ENCODE results near the gene LHFPL4. TPM values are rescaled to one million over a fixed set of nuclear protein-coding genes. Genes with fewer than 3 reads are reported as not detected.
A peak's percentile ranks its signal among the peaks of the same experiment; 100 is the strongest.

Gene LHFPL4
- total and polyA plus RNA-seq, 2 of the 13 experiments (the other 11 are each of a cell fraction or from before 2014, with no cell fraction given), result 0.02 to 0.03 TPM

DNA sequence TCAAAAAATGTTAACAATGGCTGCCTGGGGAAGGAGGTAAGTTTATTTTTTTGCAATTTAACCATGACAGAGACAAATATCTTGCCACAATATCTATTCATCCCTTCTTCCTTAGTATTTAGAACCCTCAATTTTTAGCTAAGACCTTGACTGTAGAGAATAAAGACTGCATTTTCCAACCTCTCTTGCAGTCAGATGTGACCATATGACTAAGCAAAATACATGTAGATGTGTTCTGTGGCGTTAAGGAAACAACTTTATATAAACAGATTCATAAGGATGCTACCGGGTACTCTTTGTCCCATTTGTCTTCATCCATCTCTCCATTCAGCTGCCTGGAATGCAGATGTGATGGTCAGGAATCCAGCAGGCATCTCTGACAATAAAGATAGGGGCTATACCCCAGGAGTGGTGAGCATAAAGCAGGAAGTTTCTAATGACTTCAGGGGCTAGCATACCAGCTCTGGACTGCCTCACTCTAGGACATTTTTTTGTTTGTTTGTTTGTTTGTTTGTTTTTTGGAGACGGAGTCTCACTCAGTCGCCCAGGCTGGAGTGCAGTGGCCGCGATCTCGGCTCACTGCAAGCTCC lies 41.1 kb downstream of the LHFPL4 start:
- Histone ChIP-seq H2AFZ (ENCODE audit: low read length) (no peak overlapping the region), H3K9me3 (ENCODE audit: low read length) (no peaks in the 10 kb centered on the region), H3K36me3 (replicated peaks in 1 of 2; ENCODE audit: control insufficient read depth in 1 of 2, insufficient read depth in 2 of 2, low read length in 2 of 2) (no peaks in the 10 kb centered on the region), H4K20me1 (ENCODE audit: insufficient read depth, low read length) (no peaks in the 10 kb centered on the region), H3K9ac (ENCODE audit: insufficient read depth, low read depth, low read length) (no peak overlapping the region), H3K27me3 (ENCODE audit: control insufficient read depth in 1 of 2, insufficient read depth in 2 of 2, low read length in 2 of 2) (peaks cover 0 to 20% of the 10 kb centered on the region in 2 experiments; a peak in 3 of 5 replicates), H3K4me1 (ENCODE audit: insufficient read depth, low read length) (no peaks in the 10 kb centered on the region), H3K4me3 (replicated peaks in 1 of 3; ENCODE audit: insufficient read depth in 1 of 3, low read depth in 2 of 3, low read length in 3 of 3) (no peak overlapping the region), H3K79me2 (ENCODE audit: insufficient read depth, low read length) (no peaks in the 10 kb centered on the region), H3K4me2 (ENCODE audit: low read depth, low read length) (no peak overlapping the region), H3K27ac (ENCODE audit: extremely low read length, insufficient read depth, low read length) (no peak overlapping the region)
- POLR2A ChIA-PET, result no interaction called here
- CTCF ChIA-PET (ENCODE audit: low intra/inter-chr PET ratio, low total read pairs), result no interaction called here
- no peak for DNase-seq (ENCODE audit: low spot score)
- intact Hi-C loops (cut with micrococcal nuclease; ENCODE audit: unreplicated experiment), result no loop called here
- no TSS peak for BruUV-seq (replicated peaks)
- in situ Hi-C loops (cut with HindIII; ENCODE audit: extremely low pct_ligation_motif_present, low pct_unique_long_range_greater_than_20kb), result no loop called here
- TF ChIP-seq ATAD3A (CRISPR knock-in tag; IDR thresholded peaks at IDR 0.05), result no peak
- FAIRE-seq, result no peak
- 15% methylated on average over 7 of the region's 7 CpGs for WGBS (ENCODE audit: low lambda C conversion rate)
- ATAC-seq, result no peak

DNA sequence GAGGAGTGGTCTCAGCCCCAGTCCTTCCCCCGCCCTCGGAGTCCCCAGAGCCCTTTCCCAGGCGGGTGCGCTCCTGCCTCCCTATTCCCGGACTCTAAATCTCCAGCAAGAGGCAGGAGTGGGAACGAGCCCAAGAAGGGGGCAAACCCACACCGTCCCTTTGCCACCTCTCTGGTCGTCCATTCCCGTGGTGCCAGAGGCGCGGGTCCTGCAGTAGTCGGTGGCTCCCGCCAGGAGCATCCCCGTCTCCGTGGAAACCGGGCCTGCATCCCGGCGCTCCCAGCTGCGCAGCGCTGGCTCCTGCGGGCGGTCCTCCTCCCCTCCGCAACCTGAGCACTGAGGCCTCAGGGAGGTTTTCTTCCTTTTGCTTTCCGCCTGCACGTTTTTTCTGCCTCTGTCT lies 44.8 kb downstream of the LHFPL4 start:
- no peaks in the 10 kb centered on the region for H3K9me3 ChIP-seq (ENCODE audit: low read length)
- no peak overlapping the region for H3K4me3 ChIP-seq (replicated peaks in 1 of 3; ENCODE audit: insufficient read depth in 1 of 3, low read depth in 2 of 3, low read length in 3 of 3)
- WGBS (ENCODE audit: low lambda C conversion rate), result 10% methylated on average over 22 of the region's 25 CpGs
- H3K36me3 ChIP-seq (replicated peaks in 1 of 2; ENCODE audit: control insufficient read depth in 1 of 2, insufficient read depth in 2 of 2, low read length in 2 of 2), result no peaks in the 10 kb centered on the region
- H3K27ac ChIP-seq (ENCODE audit: extremely low read length, insufficient read depth, low read length), result no peak overlapping the region
- ChIA-PET CTCF (ENCODE audit: low intra/inter-chr PET ratio, low total read pairs) (no interaction called here), POLR2A (no interaction called here)
- ATAC-seq (peak; percentile 58), DNase-seq (ENCODE audit: low spot score) (no peak), FAIRE-seq (no peak)
- H3K4me1 ChIP-seq (ENCODE audit: insufficient read depth, low read length), result no peaks in the 10 kb centered on the region
- H3K4me2 ChIP-seq (ENCODE audit: low read depth, low read length), result no peak overlapping the region
- in situ Hi-C loops (cut with HindIII; ENCODE audit: extremely low pct_ligation_motif_present, low pct_unique_long_range_greater_than_20kb) (no loop called here), intact Hi-C loops (cut with micrococcal nuclease; ENCODE audit: unreplicated experiment) (no loop called here)
- H3K27me3 ChIP-seq (ENCODE audit: control insufficient read depth in 1 of 2, insufficient read depth in 2 of 2, low read length in 2 of 2), result peaks cover 0 to 31% of the 10 kb centered on the region in 2 experiments; a peak in 3 of 5 replicates
- H3K9ac ChIP-seq (ENCODE audit: insufficient read depth, low read depth, low read length), result no peak overlapping the region
- TF ChIP-seq MED13 (CRISPR knock-in tag; IDR thresholded peaks at IDR 0.05) (no peak), HNF4A (CRISPR knock-in tag; IDR thresholded peaks at IDR 0.05) (no peak), ZNF550 (CRISPR knock-in tag; IDR thresholded peaks at IDR 0.05; ENCODE audit: borderline replicate concordance) (no peak), MXI1 (IDR thresholded peaks at IDR 0.05; ENCODE audit: borderline replicate concordance, low read depth, low read length) (no peak)
- no peaks in the 10 kb centered on the region for H3K79me2 ChIP-seq (ENCODE audit: insufficient read depth, low read length)
- no TSS peak for BruUV-seq (replicated peaks)
- no peak overlapping the region for H2AFZ ChIP-seq (ENCODE audit: low read length)
- H4K20me1 ChIP-seq (ENCODE audit: insufficient read depth, low read length), result no peaks in the 10 kb centered on the region

All from HepG2 (cell line).